ENCODE results near the gene CTNNBIP1. TPM values are rescaled to one million over a fixed set of nuclear protein-coding genes. Genes with fewer than 3 reads are reported as not detected.

Gene CTNNBIP1
- total RNA-seq, 1 experiment from 2014 or later = 31.4 TPM

DNA sequence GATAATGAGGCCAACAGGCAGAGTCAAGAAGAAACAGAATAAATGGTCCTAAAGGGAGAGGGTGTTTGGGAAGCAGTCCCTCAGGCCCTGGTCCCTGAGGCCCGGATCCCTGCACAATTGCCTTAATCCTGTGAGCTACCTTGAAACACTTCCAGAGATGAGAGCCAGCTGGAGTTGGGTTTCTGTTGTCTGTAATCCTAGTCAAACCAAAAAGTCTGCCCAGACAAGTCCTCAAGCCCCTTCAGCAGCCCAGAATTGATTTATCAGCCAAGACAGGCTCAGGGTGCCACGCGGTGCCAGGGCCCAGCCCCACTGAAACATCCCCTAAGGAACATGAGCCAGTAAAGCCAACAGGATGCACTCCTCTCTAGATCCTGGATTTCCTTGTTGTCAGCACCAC lies 69.9 kb downstream of the CTNNBIP1 start:
- peaks cover 41% of the 10 kb centered on the region for H3K4me1 Mint-ChIP-seq (ENCODE audit: insufficient read depth, unreplicated experiment)
- no TSS peak for BruUV-seq (replicated peaks)
- H3K4me3 Mint-ChIP-seq (ENCODE audit: unreplicated experiment) = no peak overlapping the region
- peak; percentile 69 for DNase-seq (ENCODE audit: unreplicated experiment)
- H3K9me3 Mint-ChIP-seq (ENCODE audit: unreplicated experiment) = no peaks in the 10 kb centered on the region
- H3K36me3 Mint-ChIP-seq (ENCODE audit: insufficient read depth, unreplicated experiment) = no peaks in the 10 kb centered on the region
- TF ChIP-seq CTCF (IDR thresholded peaks at IDR 0.05; ENCODE audit: unreplicated experiment) = no peak
- peak overlapping the region; percentile 39 for H3K27ac Mint-ChIP-seq (ENCODE audit: low read depth, unreplicated experiment)
- ChIA-PET POLR2A (interaction anchor here (0.6 to 3.1 kb wide), 2 partner anchors 14 to 70 kb away, joined by 3 to 12 read pairs; no protein-coding TSS in a partner anchor), CTCF (interaction anchor here (0.5 kb wide), 1 partner anchor 214 kb away, joined by 4 read pairs; no protein-coding TSS in a partner anchor)
- H3K27me3 Mint-ChIP-seq (ENCODE audit: insufficient read depth, unreplicated experiment) = no peaks in the 10 kb centered on the region
- intact Hi-C loops (cut with micrococcal nuclease) = no loop called here

- TF ChIP-seq CTCF (IDR thresholded peaks at IDR 0.05; ENCODE audit: unreplicated experiment) = no peak
- Mint-ChIP-seq H3K27me3 (ENCODE audit: insufficient read depth, unreplicated experiment) (no peaks in the 10 kb centered on the region), H3K4me3 (ENCODE audit: unreplicated experiment) (no peak overlapping the region), H3K9me3 (ENCODE audit: unreplicated experiment) (no peaks in the 10 kb centered on the region), H3K36me3 (ENCODE audit: insufficient read depth, unreplicated experiment) (no peaks in the 10 kb centered on the region), H3K4me1 (ENCODE audit: insufficient read depth, unreplicated experiment) (peaks cover 42% of the 10 kb centered on the region), H3K27ac (ENCODE audit: low read depth, unreplicated experiment) (no peak overlapping the region)
- ChIA-PET POLR2A (no interaction called here), CTCF (interaction anchor here (0.7 kb wide), 1 partner anchor 27 kb away, joined by 3 read pairs; no protein-coding TSS in a partner anchor)
- DNase-seq (ENCODE audit: unreplicated experiment) = no peak
- no TSS peak for BruUV-seq (replicated peaks)
- intact Hi-C loops (cut with micrococcal nuclease) = no loop called here
These were observed 71.1 kb downstream of the CTNNBIP1 start for GRCh38 chr1:9838946-9839345.

GRCh38 chr1:9836632-9836960 lies 73.5 kb downstream of the CTNNBIP1 start:
- no peaks in the 10 kb centered on the region for H3K36me3 Mint-ChIP-seq (ENCODE audit: insufficient read depth, unreplicated experiment)
- ChIA-PET POLR2A (interaction anchor here (0.5 to 3.1 kb wide), 18 partner anchors 9 to 206 kb away, joined by 3 to 47 read pairs (median 4); partner anchors contain the start of gene CLSTN1), CTCF (interaction anchor here (0.6 to 2.5 kb wide), 10 partner anchors 9 to 107 kb away, joined by 3 to 9 read pairs (median 4); partner anchors contain the start of gene NMNAT1)
- H3K27ac Mint-ChIP-seq (ENCODE audit: low read depth, unreplicated experiment) = peak overlapping the region; percentile 91
- TF ChIP-seq CTCF (IDR thresholded peaks at IDR 0.05; ENCODE audit: unreplicated experiment) = no peak
- peak overlapping the region; percentile 21 for H3K4me3 Mint-ChIP-seq (ENCODE audit: unreplicated experiment)
- DNase-seq (ENCODE audit: unreplicated experiment) = no peak
- no peaks in the 10 kb centered on the region for H3K27me3 Mint-ChIP-seq (ENCODE audit: insufficient read depth, unreplicated experiment)
- H3K9me3 Mint-ChIP-seq (ENCODE audit: unreplicated experiment) = no peaks in the 10 kb centered on the region
- BruUV-seq (replicated peaks) = no TSS peak
- intact Hi-C loops (cut with micrococcal nuclease) = no loop called here
- H3K4me1 Mint-ChIP-seq (ENCODE audit: insufficient read depth, unreplicated experiment) = peaks cover 31% of the 10 kb centered on the region

DNA sequence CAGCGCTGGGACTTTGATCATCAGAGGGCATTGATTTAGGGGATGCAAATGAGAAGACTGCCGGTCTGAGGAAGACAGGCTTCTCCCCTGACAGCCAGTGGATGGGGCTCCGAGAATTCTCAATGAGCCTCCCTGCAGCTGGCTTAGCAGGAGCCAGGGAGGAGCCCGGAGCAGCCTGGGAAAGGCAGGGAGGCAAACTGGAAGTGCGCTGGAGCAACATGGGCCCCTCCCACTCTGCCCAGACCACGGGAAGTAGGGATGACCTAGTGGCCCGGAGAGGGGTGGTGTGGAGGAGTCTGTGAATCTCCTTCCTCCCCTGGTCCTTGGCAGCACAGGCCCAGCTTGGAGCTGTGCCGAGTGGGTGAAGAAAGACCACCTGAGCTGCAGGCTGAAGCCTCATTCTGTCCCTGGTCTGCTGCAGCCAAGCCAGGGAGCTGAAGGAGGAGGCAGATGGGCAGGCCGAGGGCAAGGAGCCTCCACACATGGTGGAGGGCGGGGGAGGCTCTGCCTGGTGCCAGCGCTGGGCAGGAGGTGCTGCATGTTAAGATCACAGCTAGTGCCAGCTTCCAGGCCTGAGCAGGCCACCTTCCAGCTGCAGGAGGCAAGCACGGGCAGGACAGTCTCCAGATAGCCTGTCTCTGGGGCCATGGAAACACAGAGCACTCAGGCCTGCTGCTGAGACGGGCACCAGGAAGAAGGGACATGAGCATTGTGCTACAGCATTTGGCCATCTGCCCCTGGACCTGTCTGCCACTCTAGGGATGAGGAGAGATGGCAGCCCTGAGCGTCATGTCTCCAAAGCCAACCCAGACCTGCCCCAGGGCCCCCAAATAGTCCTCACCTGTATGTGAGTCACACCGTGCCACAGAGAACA lies 74.1 kb downstream of the CTNNBIP1 start:
- no TSS peak for BruUV-seq (replicated peaks)
- Mint-ChIP-seq H3K9me3 (ENCODE audit: unreplicated experiment) (no peaks in the 10 kb centered on the region), H3K36me3 (ENCODE audit: insufficient read depth, unreplicated experiment) (no peaks in the 10 kb centered on the region), H3K27ac (ENCODE audit: low read depth, unreplicated experiment) (peak overlapping the region; percentile 91), H3K27me3 (ENCODE audit: insufficient read depth, unreplicated experiment) (no peaks in the 10 kb centered on the region), H3K4me1 (ENCODE audit: insufficient read depth, unreplicated experiment) (peaks cover 31% of the 10 kb centered on the region), H3K4me3 (ENCODE audit: unreplicated experiment) (peak overlapping the region; percentile 58)
- ChIA-PET CTCF (interaction anchor here (0.6 to 2.5 kb wide), 10 partner anchors 9 to 108 kb away, joined by 3 to 9 read pairs (median 4); partner anchors contain the start of genes LZIC and NMNAT1), POLR2A (interaction anchor here (0.6 to 3.1 kb wide), 20 partner anchors 8 to 205 kb away, joined by 3 to 47 read pairs (median 4); partner anchors contain the start of gene CLSTN1)
- no peak for TF ChIP-seq CTCF (IDR thresholded peaks at IDR 0.05; ENCODE audit: unreplicated experiment)
- intact Hi-C loops (cut with micrococcal nuclease) = no loop called here
- DNase-seq (ENCODE audit: unreplicated experiment) = peak; percentile 90

All from MCF 10A (cell line).